ENCODE data around the gene PYCR2.

The PYCR2 gene

DNA sequence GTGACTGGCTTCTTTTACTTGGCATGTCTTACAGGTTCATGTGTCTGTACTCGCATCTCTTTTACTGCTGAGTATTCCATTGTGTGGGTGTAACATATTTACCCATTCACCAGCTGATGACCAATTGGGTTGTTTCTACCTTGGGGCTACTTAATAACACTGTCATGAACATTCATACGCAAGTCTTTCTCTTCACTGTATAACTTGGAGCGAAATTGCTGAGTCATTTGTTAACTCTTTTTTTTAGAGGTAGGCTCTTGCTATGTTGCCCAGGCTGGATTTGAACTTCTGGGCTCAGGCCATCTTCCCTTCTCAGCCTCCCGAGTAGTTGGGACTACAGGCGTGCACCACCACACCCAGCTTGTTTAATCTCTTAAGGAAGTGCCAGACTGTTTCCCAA is 6.5 kb downstream of the PYCR2 start:
- DNase-seq = no peak

DNA sequence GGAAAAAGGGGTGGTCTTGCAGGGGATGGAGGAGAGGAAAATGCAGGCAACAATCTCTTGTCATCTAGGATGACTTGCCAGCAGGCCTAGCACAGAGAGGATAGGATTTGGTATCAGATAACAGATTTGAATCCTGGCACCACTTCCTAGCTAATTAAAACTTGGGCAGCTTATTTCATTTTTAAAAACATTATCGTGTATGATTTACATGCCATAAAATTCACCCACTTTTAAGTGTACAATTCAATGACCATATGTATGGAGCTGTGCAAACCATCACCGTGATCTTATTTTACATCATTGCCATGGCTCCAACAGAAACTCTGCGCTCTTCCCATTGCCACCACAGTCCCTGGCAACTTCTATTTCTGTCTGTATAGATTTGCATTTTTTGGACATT is 6.9 kb downstream of the PYCR2 start:
- no peak for DNase-seq

DNA sequence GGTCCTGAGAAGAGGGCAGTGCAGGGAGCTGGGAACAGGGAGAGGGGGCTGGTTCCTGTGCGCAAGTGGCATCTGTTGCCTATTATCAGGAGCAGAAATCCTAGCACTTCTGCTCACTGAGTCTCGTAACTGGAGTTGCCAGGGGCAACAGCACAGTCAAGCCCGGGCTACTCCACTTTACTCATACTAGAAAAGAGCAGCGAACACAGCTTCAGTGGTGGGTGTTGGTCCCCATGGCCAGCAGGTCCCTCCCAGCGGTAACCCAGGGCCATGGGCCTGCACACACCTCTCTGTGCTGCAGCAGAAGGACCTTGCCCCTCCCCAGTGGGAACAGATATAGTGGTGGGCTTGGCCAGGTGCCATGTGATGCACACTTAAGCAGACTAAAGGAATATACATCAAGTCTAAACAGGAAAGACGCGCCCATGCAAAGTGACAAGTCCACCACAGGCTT is 8.5 kb downstream of the PYCR2 start:
- peak; percentile 6 for DNase-seq

DNA sequence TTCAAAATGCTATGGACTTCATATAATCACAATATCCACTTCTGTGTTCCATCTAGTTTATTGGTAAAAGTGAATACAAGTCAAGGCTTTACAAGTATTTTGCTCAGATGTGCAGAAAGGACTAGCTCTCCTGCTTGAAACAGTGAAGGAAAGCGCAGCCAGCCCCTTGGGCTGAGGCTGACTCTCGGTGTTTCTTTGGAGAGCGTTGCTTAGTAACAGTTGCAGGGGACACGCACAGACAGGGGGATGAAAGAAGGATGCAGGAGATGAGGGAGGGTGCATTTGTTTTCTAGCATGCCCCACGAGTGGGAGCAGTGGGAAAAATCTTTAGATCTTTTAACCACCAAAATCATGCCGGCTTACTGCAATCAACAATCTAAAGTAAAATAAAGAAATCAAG is 9.1 kb downstream of the PYCR2 start:
- no peak for DNase-seq

DNA sequence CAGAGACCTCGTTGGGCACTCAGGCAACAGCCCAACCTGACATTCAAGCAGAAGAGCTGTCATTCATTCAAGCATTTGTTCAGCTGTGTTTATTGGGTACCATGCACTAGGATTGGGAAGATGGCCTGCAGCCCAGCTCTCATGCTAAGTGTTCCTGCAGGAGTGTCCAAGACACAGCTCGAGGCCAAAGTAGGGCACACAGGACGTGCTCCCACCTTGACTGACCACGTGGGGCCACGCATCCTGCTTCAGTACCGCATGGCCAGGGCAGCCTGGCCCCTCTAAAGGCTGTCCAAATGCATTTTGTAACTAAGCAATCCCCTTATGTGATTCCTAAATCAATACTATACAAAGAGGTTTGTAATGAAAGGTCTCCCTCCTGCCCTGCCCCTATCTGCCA is 9.7 kb downstream of the PYCR2 start:
- DNase-seq = no peak

DNA sequence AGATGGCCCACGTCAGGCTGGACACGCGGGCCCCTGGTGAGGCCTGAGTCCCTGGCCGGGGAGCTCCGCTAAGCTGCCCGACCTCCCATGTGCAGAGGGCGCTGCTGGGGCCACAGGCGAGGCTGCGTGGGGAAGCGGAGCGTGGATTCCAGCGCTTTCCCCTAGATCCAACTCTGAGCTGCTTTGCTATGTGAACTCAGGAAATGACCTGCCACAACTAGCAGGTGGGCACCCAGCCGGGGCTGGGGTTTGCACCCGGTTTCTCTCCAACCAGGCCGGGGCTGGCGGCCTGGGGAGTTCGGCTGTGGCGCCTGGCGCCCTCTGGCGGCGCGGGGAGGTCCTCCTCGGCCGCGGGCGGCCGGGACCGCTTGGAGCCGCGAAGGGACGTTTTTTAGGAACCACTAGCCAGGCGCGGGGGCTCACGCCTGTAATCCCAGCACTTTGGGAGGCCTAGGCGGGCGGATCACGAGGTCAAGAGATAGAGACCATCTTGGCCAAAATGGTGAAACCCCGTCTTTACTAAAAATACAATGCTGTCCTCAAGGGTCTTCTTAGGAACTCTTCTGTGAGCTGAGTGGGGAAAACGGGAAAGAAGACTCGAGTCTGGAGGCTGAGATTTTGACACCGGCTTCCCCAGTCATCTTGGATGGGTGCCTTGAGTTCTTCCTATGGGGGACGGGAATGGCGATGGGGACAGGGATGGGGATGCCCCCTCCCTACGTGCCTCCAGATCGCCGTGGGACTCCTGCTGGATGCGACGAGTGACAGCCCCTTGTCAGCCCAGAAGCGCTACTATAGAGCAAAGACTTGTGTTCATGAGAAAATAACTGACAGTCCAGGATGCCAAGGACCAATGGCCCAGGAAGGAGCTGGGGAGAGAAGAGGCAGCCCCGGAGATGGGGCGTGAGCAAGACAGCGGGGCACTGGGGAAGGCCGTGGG is 12.6 kb downstream of the PYCR2 start:
- DNase-seq = no peak

DNA sequence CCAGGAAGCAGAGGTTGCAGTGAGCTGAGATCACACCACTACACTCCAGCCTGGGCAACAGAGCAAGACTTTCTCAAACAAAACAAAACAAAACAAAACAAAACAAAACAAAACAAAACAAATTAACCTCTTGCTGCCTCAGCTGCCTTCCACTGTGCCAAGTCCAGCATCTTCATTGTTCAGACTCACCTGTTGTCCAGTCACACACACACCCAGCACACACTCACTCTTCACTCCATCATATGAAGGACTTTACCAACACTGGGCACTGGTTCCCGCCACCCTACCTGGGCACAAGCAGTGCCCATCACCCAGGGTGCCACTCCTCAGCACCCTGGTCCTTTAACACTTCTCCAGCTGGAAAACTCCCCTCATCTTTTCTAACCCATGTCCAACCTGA is 14.6 kb downstream of the PYCR2 start:
- no peak for DNase-seq

DNA sequence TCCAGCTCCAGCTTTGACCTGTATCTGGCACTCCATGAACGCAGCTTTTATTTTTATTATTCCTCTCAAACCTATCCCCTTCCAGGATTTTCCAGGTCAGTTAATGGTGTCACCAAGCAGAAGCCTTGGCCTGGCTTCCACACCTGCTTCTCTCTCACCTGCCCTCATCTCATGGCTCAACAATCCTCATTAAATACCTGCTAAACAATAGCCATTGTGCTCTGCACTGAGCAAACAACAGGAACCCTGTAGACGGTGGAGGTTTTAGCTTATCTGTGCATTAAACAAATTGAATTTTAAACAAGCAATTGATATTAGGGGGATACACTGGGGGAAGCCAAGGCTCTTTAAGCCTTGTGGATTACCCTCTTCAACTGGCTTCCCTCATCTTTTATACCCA is 15.3 kb downstream of the PYCR2 start:
- no peak for DNase-seq

DNA sequence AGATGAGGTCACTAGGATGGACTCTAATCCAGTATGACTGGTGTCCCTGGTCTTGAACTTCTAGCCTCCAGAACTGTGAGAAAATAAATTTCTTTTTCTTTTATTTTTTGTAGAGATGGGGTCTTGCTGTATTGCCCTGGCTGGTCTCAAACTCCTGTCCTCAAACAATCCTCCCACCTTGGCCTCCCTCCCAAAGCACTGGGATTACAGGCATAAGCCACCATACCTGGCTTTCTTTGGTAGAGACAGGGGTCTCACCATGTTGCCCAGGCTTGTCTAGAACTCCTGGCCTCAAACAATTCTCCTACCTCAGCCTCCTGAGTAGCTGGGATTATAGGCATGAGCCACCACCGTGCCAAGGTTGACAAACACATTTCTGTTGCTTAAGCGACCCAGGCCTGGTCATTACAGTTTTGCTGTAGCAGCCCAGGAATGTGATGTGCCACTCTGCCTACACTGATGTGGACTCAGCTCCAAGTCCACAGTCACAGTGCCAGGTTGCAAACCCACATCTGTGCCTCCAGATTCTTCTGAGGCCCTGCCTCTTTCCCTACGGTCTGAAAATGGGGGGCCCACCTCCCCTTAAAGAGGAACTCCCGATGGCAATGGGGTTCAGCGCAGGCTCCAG is 15.9 kb downstream of the PYCR2 start:
- no peak for DNase-seq

DNA sequence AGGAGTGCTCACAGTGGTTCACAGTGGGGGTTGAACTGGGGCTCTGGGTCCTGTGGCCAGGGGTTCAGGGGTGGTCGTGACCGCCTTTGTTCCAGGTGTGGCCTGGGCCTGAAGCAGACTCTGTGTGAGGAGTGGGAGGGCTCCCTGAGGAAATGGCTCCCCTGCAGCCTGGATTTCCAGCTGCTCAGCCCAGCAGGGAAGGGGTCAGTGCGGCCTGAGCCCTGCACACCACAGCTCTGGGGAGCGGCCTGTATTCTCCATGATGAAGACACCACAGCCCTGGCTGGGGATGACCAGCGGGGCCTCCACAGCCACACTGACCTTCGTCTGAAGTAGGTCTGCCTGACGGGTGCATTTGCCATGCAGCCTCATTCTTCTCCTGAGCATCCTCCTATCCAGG is 16.7 kb downstream of the PYCR2 start:
- no peak for DNase-seq

DNA sequence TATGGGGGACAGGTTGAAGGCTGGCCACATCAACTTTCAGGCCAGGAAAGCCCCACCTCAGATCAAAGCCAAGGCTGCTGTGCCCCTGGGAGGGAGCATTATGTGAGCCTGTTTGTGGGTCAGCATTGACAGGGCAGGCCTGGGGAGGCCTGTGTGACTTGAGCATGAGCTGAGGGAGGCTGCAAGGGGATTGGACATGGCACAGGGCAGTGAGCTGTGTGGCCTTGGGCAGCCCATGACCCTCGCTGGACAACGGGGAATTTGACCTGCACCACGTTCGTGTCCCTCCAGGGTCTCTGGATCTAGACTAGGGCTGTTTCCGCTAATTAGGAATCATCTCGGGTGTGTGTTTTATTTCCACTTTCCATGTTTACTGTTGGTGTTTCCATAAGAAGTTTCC is 17.6 kb downstream of the PYCR2 start:
- no peak for DNase-seq

DNA sequence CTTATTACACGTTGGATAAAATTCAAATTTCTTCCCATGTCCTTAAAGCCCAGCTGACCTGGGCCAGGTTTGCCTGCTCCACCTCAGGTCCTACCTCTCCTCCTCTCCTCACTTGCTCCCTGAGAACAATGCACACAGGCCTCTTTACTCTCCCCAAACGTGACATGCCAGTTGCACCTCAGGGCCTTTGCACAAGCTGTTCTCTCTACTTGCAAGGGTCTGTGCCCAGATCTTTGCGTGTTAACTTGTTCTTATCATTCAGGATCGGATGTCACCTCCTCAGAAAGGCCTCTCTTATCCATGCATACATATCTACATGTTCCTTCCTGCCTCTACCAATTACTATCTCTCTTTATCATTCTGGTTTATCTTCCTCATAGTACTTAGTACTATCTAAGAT is 20.4 kb downstream of the PYCR2 start:
- DNase-seq = no peak

DNA sequence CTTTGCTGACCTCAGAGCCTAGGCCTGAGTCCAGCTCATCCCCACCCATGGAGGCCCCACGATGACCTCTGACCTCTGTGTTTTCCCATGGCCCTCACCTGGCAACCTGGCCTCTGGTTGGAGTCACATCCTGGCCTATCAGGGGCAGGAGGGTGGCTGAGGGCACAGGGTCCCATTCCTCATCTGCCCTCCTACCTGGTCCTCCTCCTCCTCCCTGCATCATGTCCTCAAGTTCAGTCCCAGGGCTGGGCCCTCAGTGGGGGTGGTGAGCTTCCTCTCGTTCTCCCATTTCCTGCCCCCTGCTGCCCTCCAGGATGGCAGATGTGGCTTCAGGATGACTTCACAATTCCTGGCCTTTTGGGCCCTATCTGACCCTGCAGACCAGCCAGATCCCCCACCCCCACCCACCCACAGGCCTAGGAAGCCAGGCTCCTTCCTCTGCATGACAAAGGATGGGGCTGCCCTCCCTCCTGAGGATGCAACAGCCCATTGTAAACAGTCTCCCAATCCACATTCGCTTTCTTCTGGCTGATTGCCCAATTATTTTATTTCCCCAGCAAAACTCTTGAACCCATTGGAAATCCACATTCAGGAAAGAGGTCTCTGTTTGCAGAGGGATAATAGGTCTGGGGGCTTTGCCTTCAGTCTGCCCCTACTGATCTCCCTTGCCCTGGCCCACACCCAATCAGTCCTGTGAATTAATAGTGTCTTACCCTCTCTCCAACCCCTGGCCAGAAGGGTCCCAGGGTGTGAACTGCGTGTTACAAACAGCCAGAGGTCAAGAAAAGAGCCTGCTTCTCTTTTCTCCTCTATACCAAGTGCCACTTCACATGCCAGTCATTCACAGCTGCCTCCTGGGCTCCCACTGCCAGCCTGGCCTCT is 24.8 kb downstream of the PYCR2 start:
- no peak for DNase-seq

DNA sequence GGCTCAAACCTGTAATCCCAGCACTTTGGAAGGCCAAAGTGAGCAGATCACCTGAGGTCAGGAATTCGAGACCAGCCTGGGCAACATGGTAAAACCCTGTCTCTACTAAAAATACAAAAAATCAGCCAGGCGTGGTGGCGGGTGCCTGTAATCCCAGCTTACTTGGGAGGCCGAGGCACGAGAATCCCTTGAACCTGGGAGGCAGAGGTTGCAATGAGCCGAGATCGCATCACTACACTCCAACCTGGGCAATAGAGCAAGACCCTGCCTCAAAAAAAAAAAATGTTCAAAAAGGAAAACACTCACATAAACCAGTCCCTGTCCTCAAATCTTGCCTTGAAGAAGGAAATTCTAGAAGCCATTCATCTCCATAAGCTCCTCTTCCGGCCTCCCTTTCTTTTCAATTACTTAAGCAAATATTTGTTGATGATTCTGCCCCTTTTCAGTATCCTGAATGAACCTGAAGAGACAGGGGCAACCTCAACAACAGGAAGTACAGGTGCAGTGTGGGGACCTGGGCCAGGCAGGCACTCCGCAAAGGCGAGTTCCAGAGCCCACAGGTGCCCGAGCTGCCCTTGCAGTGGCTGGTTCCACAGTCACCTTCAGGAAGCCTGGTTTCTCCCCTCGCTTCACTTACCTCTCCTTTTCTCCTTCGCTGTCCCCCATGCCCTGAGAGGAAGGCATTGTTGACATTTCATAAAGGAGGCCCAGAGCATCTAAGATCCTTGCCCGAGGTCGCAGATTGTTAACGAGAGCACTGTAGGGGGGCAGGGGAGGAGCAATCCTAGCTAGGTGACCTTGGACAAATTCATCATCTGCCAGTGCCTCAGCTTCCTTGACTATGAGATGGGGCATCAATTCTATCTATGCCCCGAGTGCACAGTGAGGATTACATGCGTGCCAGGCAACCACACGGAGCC is 26.2 kb downstream of the PYCR2 start:
- DNase-seq = no peak

DNA sequence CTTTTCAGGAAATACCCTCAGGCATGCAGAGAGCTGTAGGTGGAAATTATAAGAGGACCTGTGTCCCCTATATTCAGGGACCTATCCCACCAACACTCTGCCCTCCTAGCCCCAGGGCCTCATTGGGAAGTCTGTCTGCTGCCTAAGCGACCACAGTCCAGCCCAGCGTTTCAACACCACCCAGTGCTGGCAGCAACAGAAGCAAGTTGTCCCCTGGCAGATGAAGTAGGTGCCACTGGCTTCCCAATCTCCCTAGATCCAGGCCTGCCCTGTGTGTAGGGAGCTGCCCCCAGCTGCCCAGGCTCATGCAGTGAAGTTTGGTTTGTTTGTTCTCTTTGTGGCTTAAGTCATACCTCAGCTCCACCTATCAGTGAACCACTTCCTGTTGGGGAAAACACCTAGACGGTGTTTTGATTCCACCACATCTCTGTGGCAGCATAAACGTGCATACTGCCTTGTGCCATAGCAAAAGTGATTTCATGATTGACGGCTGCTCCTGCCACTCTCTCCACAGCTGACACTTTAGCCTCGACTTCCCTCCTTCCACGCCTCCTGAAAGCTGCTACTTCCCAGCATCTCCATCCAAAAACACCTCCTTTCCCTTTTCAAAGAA is 27.0 kb downstream of the PYCR2 start:
- no peak for DNase-seq

DNA sequence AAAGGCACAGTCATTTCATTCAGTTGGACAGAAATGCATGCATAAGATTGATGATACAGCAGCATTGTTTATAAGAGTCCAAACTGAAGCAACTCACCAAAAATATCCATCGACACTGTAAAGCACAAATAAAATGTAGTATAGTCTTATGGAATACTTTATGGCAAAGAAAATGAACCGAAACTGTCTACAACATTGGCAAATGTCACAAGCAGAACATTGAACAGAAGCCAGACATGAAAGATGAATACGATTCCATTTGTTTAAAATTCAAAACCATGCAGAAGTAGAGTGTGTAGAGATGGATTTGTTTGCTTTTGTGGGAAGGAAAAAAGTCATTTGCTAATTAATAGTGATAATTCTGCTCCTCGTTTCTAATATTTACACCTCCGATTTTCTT is 27.6 kb downstream of the PYCR2 start:
- no peak for DNase-seq

DNA sequence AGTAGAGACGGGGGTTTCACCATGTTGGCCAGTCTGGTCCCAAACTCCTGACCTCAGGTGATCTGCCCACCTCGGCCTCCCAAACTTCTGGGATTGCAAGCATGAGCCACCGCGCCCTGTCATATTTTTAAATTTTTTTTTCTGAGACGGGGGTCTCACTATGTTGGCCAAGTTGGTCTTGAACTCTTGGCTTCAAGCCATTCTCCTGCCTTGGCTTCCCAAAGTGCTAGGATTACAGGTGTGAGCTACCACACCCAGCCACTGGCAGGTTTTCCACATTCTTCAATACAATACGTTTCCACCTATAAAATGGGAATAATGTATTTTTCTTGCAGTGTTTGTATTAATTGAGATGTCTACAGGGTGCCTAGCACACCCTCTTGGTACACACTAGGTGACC is 31.7 kb downstream of the PYCR2 start:
- DNase-seq = no peak

DNA sequence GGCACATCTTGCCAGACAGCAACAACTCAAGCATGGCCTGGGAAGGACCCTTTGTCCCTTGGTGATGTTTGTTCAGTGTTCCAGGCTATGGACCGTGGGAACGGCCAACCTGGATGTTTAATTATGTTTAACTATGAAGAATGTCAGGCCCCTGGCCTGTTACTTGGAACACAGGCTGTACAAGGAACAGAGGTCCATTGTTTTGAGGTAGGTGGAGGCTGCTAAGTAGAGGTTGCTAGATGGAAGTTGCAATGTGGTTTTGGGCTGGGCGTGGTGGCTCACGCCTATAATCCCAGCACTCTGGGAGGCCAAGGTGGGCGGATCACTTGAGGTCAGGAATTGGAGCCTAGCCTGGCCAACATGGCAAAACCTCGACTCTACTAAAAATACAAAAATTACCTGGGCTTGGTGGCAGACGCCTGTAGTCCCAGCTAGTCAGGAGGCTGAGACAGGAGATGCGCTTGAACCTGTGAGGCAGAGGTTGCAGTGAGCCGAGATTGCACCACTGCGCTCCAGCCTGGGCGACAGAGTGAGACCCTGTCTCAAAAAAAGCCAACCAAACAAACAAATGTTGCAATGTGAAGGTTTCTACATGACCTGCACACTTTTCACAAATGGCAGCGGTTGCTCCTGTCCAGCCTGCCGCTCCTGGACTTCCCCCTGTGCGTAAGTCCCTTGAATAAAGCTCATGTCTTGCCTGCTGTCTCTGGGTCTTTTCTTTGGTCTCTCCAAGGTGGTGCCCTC is 32.6 kb downstream of the PYCR2 start:
- no peak for DNase-seq

DNA sequence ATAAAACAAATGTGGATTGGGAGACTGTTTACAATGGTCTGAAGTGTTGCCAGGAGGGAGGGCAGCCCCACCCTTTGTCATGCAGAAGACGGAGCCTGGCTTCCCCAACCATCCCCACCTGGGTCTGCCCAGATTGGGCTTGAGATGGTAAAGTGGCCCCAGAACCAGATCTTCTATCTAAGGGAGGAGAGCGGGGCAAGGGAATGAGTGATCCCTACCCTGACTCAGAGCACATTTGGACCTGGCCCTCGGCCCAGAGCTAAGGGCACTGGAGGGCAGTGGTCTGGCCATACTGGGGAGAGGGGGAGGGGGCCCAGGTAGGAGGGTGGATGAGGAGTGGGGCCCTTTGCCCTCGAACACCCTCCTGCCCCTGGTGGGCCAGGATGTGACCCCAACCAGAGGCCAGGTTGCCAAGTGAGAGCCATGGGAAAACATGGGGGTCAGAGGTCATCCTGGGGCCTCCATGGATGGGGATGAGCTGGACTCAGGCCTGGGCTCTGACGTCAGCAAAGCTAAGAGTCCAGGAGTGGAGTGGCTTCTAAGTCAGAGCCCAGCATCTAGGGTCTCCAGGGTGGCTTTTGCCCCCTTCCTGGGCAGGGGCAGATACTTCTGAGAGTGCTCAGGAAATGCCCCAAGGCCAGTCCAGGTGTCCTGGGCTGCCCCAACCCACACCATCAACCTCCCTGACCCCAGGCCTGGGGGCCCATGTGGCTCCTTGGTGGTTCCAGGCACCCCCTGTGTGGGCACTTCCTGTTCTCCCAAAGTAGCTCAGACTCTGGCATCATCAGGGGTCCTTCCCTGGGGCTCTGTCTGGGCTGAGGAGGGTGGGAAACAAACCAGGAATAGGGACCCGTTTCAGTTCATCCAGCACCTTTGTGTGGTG is 33.5 kb downstream of the PYCR2 start:
- DNase-seq = no peak

DNA sequence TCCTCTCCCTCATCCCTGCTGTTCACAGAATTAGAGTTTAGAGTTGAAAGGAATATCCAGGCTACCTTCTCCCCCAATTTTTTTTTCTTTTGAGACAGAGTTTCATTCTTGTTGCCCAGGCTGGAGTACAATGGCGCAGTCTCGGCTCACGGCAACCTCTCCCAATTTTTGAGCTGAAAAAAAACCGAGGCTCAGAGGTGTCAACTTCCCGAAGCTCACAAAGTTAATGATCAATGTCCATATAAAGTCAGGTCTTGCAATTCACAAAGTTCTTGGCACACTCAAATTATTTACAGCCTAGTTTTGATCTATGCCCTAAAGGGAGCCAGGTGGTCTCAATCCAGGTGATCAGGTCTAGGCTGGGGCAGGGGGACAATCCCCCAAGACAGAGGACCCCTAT is 34.3 kb downstream of the PYCR2 start:
- no peak for DNase-seq

Data from NCI-H2227 treated with DMSO at 0.1 percent for 48 hours (cell line).